Measurements from ENCODE around the gene LENEP. TPM values are rescaled to one million over a fixed set of nuclear protein-coding genes. Genes with fewer than 3 reads are reported as not detected.

The LENEP gene
- total RNA-seq, 1 experiment from 2014 or later, result 2.8 TPM

DNA sequence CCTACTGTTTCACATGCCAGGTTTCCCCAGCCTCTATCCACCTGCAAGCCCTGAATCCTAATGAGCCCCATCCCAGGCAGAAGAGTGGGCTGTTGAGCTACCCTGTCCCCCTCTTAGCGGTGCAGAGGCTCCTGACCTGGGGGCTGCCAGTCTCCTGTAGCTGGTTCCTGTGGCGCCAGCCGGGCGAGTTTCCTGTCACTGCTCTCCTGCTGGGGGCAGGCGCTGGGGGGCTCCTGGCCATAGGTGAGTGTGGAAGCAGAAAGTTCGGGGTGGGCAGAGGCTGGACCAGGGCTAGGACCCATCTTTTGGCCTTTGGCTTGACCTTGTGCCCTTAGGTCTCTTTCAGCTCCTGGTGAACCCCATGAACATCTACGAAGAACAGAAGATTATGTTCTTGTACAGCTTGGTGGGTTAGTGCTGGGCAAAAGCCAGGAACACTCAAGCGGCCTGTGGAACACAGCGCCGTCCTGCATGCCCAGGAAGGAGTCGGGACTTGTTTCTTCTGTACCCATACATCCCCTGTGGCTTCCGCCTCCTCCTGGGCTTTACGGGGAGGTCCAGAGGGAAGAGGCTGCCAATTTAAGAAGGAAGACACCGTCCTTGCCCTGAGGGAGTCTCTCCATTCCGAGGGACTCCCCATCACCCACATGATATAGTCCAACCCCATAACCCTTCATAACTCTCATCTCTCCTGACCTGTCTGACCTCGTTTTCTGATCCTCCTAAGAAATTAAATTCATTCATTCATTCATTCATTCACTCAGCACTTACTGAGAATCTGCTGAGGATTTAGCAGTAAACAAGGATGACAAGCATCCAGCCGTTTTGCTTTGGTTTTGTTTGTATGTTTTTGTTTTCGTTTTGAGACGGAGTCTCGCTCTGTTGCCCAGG is 41.2 kb downstream of the LENEP start:
- no peak overlapping the region for H3K4me3 Mint-ChIP-seq
- H2BK15ac ChIP-seq (ENCODE audit: low read depth, low read length), result no peak overlapping the region
- no peak overlapping the region for H2BK5ac ChIP-seq (ENCODE audit: insufficient read length, low read length)
- H3K56ac ChIP-seq (ENCODE audit: insufficient read length, low read depth, low read length), result no peak overlapping the region
- H4K91ac ChIP-seq (ENCODE audit: insufficient read length, low read depth, low read length), result no peak overlapping the region
- H2AFZ ChIP-seq (ENCODE audit: low read length), result no peak overlapping the region
- H4K20me1 ChIP-seq (ENCODE audit: control insufficient read depth, insufficient read depth, insufficient read length), result no peaks in the 10 kb centered on the region
- H2AK5ac ChIP-seq (ENCODE audit: insufficient read length, low read length), result no peak overlapping the region
- H3K27ac ChIP-seq (ENCODE audit: insufficient read length, low read depth, low read length), result no peak overlapping the region
- no peaks in the 10 kb centered on the region for H3K9me3 Mint-ChIP-seq
- H3K4me1 Mint-ChIP-seq, result peaks cover 3 to 8% of the 10 kb centered on the region in 2 experiments; a peak in 2 of 4 replicates
- H3K27me3 Mint-ChIP-seq (ENCODE audit: low read depth), result peaks cover 46% of the 10 kb centered on the region
- H3K79me2 ChIP-seq (ENCODE audit: insufficient read depth, low read length), result no peaks in the 10 kb centered on the region
- WGBS (ENCODE audit: extremely low coverage, insufficient read length, low lambda C conversion rate), result no CpG with 5 or more reads among the region's 20 CpGs
- H3K18ac ChIP-seq (ENCODE audit: insufficient read length, low read depth, low read length), result no peak overlapping the region
- H3K23me2 ChIP-seq (ENCODE audit: insufficient read length, low read depth, low read length, poor library complexity, severe bottlenecking), result no peaks in the 10 kb centered on the region
- H3K9ac ChIP-seq (ENCODE audit: extremely low read depth, insufficient read length, low read length), result no peak overlapping the region
- no peak overlapping the region for H3K27ac Mint-ChIP-seq
- H3K9me3 ChIP-seq (ENCODE audit: control insufficient read depth, low read depth, low read length), result no peaks in the 10 kb centered on the region
- no peak overlapping the region for H3K23ac ChIP-seq (ENCODE audit: insufficient read length, low read depth, low read length)
- no peaks in the 10 kb centered on the region for H3K79me1 ChIP-seq (ENCODE audit: insufficient read depth, low read depth, low read length, poor library complexity, severe bottlenecking)
- H2BK120ac ChIP-seq (ENCODE audit: low read depth, low read length, poor library complexity, severe bottlenecking), result no peak overlapping the region
- TF ChIP-seq, protein P1, sequence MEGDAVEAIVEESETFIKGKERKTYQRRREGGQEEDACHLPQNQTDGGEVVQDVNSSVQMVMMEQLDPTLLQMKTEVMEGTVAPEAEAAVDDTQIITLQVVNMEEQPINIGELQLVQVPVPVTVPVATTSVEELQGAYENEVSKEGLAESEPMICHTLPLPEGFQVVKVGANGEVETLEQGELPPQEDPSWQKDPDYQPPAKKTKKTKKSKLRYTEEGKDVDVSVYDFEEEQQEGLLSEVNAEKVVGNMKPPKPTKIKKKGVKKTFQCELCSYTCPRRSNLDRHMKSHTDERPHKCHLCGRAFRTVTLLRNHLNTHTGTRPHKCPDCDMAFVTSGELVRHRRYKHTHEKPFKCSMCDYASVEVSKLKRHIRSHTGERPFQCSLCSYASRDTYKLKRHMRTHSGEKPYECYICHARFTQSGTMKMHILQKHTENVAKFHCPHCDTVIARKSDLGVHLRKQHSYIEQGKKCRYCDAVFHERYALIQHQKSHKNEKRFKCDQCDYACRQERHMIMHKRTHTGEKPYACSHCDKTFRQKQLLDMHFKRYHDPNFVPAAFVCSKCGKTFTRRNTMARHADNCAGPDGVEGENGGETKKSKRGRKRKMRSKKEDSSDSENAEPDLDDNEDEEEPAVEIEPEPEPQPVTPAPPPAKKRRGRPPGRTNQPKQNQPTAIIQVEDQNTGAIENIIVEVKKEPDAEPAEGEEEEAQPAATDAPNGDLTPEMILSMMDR (conservative IDR thresholded peaks at IDR 0.05), result no peak
- no peak overlapping the region for H4K5ac ChIP-seq (ENCODE audit: insufficient read length, low read depth, low read length)
- H4K8ac ChIP-seq (replicated peaks; ENCODE audit: insufficient read length, low read depth, low read length), result no peak overlapping the region
- H3K4me2 ChIP-seq (ENCODE audit: insufficient read depth, insufficient read length, low read length), result no peak overlapping the region
- no peaks in the 10 kb centered on the region for H3K27me3 ChIP-seq (ENCODE audit: insufficient read depth, low read length)
- H3T11ph ChIP-seq (ENCODE audit: low read length), result no peak overlapping the region
- no peak overlapping the region for H2BK20ac ChIP-seq (ENCODE audit: low read depth, low read length, poor library complexity, severe bottlenecking)
- DNase-seq, result no peak
- H3K4me1 ChIP-seq (ENCODE audit: insufficient read depth, low read length), result no peaks in the 10 kb centered on the region
- no peak overlapping the region for H3K14ac ChIP-seq (ENCODE audit: insufficient read depth, low read length)
- no peaks in the 10 kb centered on the region for H3K36me3 Mint-ChIP-seq (ENCODE audit: insufficient read depth in 1 of 3, low read depth in 3 of 3)
- H3K4ac ChIP-seq (ENCODE audit: low read depth, low read length), result no peak overlapping the region
- H2BK12ac ChIP-seq (ENCODE audit: insufficient read length, low read depth, low read length), result no peak overlapping the region
